Occipital lobe (tissue), 2 donors: ENCODE data around the gene ZBTB21. TPM values are rescaled to one million over a fixed set of nuclear protein-coding genes. Genes with fewer than 3 reads are reported as not detected.

Experiments
- DNase-seq: peaks from one replicate; lab custom pipeline; 2025; lab: John Stamatoyannopoulos, UW
- total RNA-seq: library from RNA; depleted of rRNA; stranded (reverse); fragments of >200 nt; gene quantifications from one replicate; pipeline ENCODE4 v1.2.3, GENCODE V29; 2014

Gene ZBTB21
- total RNA-seq = 14.3 TPM

DNA sequence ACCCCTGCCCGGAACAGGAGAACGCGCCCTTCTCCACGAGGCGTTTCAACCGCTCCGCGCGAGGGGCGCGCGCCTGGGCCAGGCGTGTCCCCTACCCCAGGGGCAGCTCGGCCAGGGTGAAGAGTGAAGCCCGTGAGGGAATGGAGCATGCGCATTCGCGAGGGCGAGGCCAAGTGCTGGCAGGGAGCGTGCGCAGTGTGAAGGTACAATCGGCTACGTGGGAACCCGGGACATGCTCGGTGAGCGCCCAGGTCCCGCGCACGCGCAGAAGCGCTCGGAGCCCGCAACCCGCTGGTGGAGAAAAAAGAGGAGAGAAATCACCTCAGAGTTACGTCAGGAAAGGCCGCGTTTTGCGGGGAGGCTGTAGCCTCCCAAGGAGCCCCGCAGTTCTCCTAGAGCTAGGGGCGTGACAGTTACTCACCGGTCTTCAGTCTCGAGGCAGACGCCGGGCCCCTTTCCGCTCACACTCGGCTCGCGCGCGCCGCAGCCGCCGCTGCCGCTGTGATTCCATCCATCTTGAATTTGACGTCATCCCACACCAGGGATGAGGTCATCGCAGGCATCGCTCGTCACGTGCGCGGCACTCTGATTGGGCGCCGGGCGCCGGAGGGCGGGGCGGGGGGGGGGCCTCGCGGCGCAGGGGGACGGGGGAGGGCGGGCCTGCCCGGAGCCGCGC, at the start of gene ZBTB21:
ZBTB21 (minus strand) TSS at position 530 of the 676 bp plus-strand sequence. CDS start 16,265 bp downstream, outside the sequence.
- DNase-seq = peak; percentile 93

DNA sequence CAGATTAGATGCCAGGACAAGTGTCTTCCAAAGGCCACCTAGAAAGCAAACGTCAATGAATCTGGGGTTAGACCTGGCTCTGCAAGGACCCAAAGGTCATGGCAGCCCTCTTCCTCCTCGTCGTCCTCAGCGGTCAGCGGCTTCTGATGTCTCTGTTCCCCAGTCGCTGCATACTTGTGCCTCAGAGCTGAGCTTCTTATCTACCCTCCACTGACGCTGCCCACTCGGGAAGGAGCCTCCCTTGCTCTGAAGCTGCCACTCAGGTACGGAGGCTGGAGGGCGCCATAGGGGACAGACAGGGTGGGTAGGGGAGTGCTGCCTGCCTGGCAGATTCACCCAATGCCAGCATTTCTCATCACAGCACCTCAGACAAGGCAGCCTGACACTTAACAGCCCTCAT, 49.6 kb upstream of the ZBTB21 start:
- DNase-seq = no peak

DNA sequence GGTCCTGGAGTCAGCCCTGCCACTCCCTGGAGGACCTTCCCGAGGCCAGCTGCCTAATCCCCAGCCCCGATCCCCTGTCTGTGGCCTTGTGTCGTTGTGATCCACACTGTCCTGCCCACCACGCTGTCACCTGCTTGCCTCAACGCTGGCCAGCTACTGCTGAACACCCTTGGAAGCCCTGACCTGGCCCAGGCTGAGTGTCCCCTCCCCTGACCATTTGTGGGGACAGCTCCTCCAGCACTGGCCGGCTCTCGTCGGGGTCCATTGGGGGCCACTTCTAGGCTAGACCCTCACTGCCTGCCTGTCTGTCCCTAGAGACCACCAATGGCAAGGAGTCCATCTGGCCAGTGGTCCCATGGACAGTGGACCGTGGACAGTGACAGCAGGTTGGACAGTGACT, 49.0 kb upstream of the ZBTB21 start:
- DNase-seq = no peak

DNA sequence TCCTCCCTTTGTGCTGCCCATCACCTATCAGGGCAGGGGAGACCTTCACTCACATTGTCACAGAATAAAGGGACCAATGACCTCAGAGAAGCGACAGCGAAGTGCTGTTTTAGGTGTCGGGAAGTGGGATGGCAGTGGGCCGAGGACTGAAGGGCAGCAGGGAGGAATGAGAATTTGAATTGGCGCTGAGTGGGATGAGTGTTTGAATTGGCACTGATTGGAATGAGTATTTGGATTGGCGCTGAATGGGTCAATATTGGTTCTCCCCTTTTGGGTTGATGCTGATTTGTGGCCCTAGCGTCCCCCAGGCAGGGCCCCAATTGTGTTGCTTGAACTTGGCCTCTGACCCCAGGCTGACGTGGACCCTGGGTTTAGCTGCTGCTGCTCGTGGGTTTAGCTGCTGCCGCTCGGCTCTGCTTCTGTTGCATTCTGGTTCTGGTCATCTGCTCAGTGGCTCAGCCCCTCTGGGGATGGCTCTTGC, 48.5 kb upstream of the ZBTB21 start:
- no peak for DNase-seq

DNA sequence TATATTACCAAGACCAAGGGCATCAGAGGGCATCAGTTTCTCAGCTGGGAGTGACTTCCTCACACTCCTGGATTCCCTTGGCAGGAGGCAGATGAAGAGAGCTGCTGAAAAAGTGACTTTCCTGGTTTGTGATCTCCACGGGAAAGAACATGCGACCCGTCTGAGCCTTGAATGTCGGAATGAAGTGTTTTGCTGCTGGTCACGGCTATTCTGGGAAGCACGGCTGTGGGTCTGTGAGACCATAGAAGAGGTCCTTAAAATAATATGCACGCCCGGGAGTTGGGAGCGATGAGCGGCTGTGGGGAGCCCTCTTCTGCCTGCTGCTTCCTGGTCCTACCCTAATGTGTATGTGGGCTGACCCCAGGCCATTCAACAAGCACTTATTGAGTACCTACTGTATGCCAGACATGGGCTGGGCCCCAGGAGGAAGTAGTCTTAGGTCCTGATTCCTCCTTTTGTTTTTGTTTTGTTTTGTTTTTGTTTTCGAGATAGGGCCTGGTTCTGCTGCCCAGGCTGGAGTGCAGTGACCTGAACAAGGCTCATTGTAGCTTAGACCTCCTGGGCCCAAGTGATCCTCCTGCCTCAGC, 47.8 kb upstream of the ZBTB21 start:
- no peak for DNase-seq

GRCh38 chr21:42056996-42057689, 47.0 kb upstream of the ZBTB21 start:
- DNase-seq = no peak

DNA sequence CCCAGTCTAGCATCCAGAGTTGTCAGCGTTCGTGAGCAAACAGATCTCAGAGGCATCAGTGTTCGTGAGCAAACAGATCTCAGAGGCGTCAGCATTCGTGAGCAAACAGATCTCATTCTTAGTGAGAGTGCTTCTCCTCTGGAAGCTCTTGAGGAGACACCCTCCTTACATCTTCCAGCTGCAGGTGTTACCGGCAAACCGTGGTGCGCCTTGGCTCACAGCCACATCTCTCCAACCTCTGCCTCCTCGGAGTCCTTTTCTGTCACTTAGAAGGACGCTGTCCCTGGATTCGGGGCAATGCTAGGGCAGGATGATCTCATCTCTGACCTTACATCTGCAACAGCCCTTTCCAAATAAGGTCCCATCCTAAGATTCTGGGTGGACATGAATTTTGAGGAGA, 46.3 kb upstream of the ZBTB21 start:
- no peak for DNase-seq

DNA sequence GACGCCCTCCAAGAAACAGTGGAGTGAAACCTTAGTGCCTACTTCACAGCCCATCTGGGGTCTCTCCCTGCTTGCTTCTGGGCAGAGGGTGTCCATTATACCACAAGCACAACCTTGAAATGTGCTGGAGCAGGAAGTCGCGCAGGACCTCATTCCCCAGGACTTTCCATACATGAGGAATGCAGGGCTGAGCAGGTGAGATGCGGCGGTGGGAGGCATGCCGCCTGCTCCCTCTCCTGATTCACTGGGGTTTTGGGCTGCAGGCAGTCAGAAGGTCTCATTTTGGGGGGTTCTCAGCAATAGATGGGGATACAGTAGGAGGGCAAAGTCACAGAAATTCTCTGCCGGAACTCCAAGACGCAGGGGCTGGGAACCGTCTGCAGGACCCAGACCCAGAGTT, 45.3 kb upstream of the ZBTB21 start:
- DNase-seq = no peak

- DNase-seq = no peak
Measured at GRCh38 chr21:42051788-42052187, 41.6 kb upstream of the ZBTB21 start.

DNA sequence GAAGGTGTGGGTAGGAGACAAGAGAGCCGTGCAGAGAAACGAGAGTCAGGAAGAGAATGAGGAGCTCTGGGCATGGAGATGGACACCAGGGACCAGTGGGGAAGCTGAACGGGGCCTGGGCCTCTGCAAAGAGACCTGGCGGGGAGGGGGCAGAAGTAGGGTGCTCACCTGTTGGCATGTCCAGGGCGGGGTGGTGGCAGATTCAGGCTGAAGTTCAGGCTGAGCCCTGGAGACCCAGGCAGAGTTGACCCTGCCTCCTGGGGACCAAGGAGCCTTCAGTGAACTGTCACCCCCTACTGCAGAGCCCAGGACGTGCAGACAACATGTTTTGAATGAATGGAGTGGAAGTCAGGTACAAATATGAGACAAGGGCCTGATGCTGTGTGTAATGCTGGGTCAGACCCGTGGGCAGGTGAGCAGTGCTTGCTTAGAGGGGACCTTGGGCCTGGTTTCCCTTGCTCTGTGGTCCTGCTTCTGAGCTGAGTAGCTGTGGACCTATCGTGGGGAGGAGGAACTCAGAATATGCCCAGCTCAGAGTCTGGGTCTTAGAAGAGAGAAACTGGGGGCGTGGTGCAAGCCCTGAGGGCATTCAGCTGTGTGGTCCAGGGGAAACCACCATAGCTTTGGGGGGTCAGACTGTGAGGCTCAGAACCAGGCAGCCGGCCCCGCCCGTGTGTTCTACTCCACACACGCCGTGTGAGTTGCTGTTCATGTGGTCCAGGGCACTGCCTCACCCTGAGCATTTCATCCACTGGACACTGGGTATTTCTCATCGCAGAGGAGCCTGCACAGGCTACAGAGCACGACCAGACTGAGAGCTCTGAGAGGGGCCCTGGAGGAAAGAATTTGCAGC, 39.6 kb upstream of the ZBTB21 start:
- DNase-seq = no peak

DNA sequence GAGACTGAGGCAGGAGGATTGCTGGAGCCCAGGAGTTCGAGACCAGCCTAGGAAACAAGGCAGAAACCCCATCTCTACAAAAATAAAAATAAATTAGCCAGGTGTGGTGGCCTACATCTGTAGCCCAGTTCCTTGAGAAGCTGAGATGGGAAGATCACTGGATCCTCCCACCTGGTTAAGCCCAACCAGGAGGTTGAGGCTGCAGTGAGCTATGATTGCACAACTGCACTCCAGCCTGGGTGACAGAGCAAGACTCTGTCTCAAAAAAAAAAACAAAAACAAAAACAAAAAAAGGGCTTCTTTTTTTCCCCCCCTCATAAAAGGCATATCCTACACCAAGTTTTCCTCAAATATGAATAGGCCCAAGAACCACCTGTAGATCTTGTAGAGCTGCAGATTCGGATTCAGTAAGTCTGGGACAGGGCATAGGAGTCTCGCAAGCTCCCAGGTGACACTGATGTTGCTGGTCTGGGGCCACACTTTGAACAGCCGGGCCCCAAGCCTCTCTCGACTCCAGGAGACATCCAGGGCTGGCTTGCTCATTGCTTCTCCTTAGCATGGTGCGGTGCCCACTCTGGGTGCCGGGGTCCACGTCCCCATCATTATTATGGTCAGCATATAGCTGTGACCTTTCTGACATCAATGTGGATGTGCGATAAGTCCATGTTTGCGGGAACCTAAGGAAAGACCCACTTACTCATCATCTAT, 38.9 kb upstream of the ZBTB21 start:
- no peak for DNase-seq

GRCh38 chr21:42047821-42048613, 37.9 kb upstream of the ZBTB21 start:
- DNase-seq = no peak

- DNase-seq = no peak
Measured at GRCh38 chr21:42044871-42045495, 34.8 kb upstream of the ZBTB21 start.

GRCh38 chr21:42043961-42044360, 33.8 kb upstream of the ZBTB21 start:
- no peak for DNase-seq

GRCh38 chr21:42043201-42043895, 33.2 kb upstream of the ZBTB21 start:
- DNase-seq = no peak

DNA sequence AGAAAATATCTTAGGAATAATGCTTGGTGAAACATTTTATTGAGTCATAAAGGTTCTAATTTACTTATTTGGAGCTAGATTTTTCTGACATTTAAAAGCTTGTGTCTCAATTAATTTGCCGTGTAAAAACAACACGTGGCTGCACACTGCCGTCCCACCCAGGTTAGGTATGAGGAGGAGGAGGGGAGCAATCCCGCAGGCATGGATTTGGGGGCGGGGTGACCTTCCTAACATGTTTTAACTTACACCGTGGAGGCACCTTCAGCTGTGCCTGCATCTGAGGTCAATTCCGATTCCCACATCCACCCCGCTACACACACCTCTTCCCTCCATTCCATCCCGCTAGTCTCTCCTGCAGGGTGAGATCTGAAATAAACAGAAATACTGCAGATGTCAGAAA, 32.5 kb upstream of the ZBTB21 start:
- DNase-seq = no peak

DNA sequence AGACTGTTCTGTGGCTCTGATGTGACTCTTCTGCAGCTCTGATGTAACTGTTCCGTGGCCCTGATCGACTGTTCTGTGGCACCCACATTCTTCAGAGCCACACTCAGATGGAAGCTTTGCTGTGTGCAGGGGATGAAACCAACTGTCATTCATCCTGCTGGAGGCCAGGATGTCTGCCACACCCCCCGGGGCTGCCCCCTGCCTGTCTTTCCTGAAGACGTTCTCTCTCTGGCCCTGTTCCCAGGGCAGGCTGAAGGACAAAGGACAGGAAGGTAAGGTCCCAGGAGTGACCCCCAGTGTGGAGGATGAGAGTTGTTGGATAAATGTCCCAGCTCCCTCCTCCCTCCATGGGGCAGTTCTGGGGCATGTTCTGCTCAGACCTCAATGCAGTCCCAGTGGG, 31.6 kb upstream of the ZBTB21 start:
- DNase-seq = no peak

- no peak for DNase-seq
Measured at GRCh38 chr21:42041246-42041645, 31.1 kb upstream of the ZBTB21 start.
